Stimulated activated CD8-positive, alpha-beta memory T cell treated with anti-CD3 and anti-CD28 coated beads, Interleukin-4, amount 100 ng/mL, for 48 hours (primary cell): ENCODE data around the gene DNAAF9.
"Not testable (repeated sequence)": the region's sequence is repeated elsewhere in the genome, so short reads cannot be mapped to it uniquely, and the experiment has no call there.

Experiments
- DNase-seq: peaks from one replicate; pipeline ENCODE4 v3.0.0-alpha.2; 2020

Gene DNAAF9

GRCh38 chr20:3407040-3407770 lies at the start of gene DNAAF9:
DNAAF9 (minus strand) TSS chr20:3407669; CDS start chr20:3407557, 112 bp downstream.
- DNase-seq: peak; percentile 60

- DNase-seq: no peak
Observed at GRCh38 chr20:3456648-3457047, 49.2 kb upstream of the DNAAF9 start.

GRCh38 chr20:3454831-3455230 lies 47.4 kb upstream of the DNAAF9 start:
- DNase-seq: no peak

GRCh38 chr20:3452690-3453089 lies 45.2 kb upstream of the DNAAF9 start:
- no peak for DNase-seq

GRCh38 chr20:3452136-3452535 lies 44.7 kb upstream of the DNAAF9 start:
- no peak for DNase-seq

- DNase-seq: no peak
Observed at GRCh38 chr20:3449319-3449718, 41.9 kb upstream of the DNAAF9 start.

GRCh38 chr20:3447321-3447720 lies 39.9 kb upstream of the DNAAF9 start:
- no peak for DNase-seq

GRCh38 chr20:3446779-3447178 lies 39.3 kb upstream of the DNAAF9 start:
- DNase-seq: no peak

GRCh38 chr20:3436864-3437574 lies 29.6 kb upstream of the DNAAF9 start:
- no peak for DNase-seq

- no peak for DNase-seq
Observed at GRCh38 chr20:3434232-3434631, 26.8 kb upstream of the DNAAF9 start.

GRCh38 chr20:3433744-3434143 lies 26.3 kb upstream of the DNAAF9 start:
- DNase-seq: no peak

GRCh38 chr20:3432844-3433243 lies 25.4 kb upstream of the DNAAF9 start:
- no peak for DNase-seq

GRCh38 chr20:3431109-3431508 lies 23.6 kb upstream of the DNAAF9 start:
- no peak for DNase-seq

GRCh38 chr20:3430376-3431069 lies 23.1 kb upstream of the DNAAF9 start:
- DNase-seq: no peak

- not testable (repeated sequence) for DNase-seq
Observed at GRCh38 chr20:3426766-3427165, 19.3 kb upstream of the DNAAF9 start.

GRCh38 chr20:3423126-3423525 lies 15.7 kb upstream of the DNAAF9 start:
- DNase-seq: no peak

- no peak for DNase-seq
Observed at GRCh38 chr20:3421985-3422384, 14.5 kb upstream of the DNAAF9 start.

GRCh38 chr20:3420211-3420707 lies 12.8 kb upstream of the DNAAF9 start:
- DNase-seq: peak; percentile 65

- not testable (repeated sequence) for DNase-seq
Observed at GRCh38 chr20:3418161-3418560, 10.7 kb upstream of the DNAAF9 start.

- DNase-seq: no peak
Observed at GRCh38 chr20:3414122-3414521, 6.7 kb upstream of the DNAAF9 start.

GRCh38 chr20:3413393-3413889 lies 6.0 kb upstream of the DNAAF9 start:
- DNase-seq: no peak

GRCh38 chr20:3412600-3413392 lies 5.3 kb upstream of the DNAAF9 start:
- DNase-seq: no peak

- no peak for DNase-seq
Observed at GRCh38 chr20:3410464-3410863, 3.0 kb upstream of the DNAAF9 start.
